Measurements from ENCODE around the gene MGMT.

DNA sequence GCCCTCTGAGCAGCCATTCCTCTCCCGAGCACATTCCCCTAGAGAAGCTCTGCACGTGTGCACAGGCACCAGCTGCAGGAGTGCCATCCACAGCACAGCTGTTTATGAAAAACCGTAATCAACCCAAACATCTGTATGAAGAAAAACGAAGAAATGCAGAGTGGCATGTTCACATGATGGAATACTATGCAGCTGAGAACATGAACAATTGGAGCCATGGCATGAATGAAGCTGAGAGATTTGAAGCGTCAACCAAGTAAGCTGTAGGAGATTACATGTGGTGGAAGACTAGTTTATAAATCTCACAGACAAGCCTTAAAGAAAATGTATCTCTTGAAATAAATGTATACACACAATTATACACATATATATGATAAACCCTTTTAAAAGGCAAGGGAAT lies 320.5 kb downstream of the MGMT start:
- TF ChIP-seq SIN3A (IDR thresholded peaks at IDR 0.05; ENCODE audit: borderline replicate concordance in 2 of 2, control insufficient read depth in 1 of 2, low read depth in 2 of 2, low read length in 2 of 2) (no peak), TCF7L2 (IDR thresholded peaks at IDR 0.05; ENCODE audit: low read depth, low read length) (no peak), KDM5B (IDR thresholded peaks at IDR 0.05; ENCODE audit: insufficient replicate concordance, low read depth, low read length) (no peak), CREM (IDR thresholded peaks at IDR 0.05; ENCODE audit: low read depth) (no peak), RAD21 (CRISPR knock-in tag; conservative IDR thresholded peaks at IDR 0.05 in 1 of 2, IDR thresholded peaks at IDR 0.05 in 1 of 2) (no peak), CBX8 (IDR thresholded peaks at IDR 0.05; ENCODE audit: borderline replicate concordance, extremely low read depth, low read depth, low read length, poor library complexity, severe bottlenecking) (no peak), XRCC5 (IDR thresholded peaks at IDR 0.05; ENCODE audit: low read depth, low read length) (no peak)
- TF ChIP-seq, protein P1, sequence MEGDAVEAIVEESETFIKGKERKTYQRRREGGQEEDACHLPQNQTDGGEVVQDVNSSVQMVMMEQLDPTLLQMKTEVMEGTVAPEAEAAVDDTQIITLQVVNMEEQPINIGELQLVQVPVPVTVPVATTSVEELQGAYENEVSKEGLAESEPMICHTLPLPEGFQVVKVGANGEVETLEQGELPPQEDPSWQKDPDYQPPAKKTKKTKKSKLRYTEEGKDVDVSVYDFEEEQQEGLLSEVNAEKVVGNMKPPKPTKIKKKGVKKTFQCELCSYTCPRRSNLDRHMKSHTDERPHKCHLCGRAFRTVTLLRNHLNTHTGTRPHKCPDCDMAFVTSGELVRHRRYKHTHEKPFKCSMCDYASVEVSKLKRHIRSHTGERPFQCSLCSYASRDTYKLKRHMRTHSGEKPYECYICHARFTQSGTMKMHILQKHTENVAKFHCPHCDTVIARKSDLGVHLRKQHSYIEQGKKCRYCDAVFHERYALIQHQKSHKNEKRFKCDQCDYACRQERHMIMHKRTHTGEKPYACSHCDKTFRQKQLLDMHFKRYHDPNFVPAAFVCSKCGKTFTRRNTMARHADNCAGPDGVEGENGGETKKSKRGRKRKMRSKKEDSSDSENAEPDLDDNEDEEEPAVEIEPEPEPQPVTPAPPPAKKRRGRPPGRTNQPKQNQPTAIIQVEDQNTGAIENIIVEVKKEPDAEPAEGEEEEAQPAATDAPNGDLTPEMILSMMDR (IDR thresholded peaks at IDR 0.05 in 2 of 3, conservative IDR thresholded peaks at IDR 0.05 in 1 of 3; ENCODE audit: insufficient read depth in 2 of 3, low read depth in 1 of 3, low read length in 3 of 3): no peak
- TF ChIP-seq, protein P2, sequence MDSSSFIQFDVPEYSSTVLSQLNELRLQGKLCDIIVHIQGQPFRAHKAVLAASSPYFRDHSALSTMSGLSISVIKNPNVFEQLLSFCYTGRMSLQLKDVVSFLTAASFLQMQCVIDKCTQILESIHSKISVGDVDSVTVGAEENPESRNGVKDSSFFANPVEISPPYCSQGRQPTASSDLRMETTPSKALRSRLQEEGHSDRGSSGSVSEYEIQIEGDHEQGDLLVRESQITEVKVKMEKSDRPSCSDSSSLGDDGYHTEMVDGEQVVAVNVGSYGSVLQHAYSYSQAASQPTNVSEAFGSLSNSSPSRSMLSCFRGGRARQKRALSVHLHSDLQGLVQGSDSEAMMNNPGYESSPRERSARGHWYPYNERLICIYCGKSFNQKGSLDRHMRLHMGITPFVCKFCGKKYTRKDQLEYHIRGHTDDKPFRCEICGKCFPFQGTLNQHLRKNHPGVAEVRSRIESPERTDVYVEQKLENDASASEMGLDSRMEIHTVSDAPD (CRISPR knock-in tag; IDR thresholded peaks at IDR 0.05): no peak

Data from K562 (cell line).